ENCODE measurements around the gene GATAD2A. TPM values are rescaled to one million over a fixed set of nuclear protein-coding genes. Genes with fewer than 3 reads are reported as not detected.
"Not testable (repeated sequence)": the region's sequence is repeated elsewhere in the genome, so short reads cannot be mapped to it uniquely, and the experiment has no call there.

GATAD2A gene
- total RNA-seq, 3 donors from 2014 or later: 89.3 to 117 (median 107) TPM

GRCh38 chr19:19448238-19448544 is 42.7 kb downstream of the GATAD2A start:
- Histone ChIP-seq H3K36me3 (ENCODE audit: low read depth) (no peaks in the 10 kb centered on the region), H3K4me1 (ENCODE audit: low read depth) (peaks cover 42% of the 10 kb centered on the region), H3K4me3 (no peak overlapping the region), H3K9me3 (no peaks in the 10 kb centered on the region)
- peak in 1 of 3 donors; percentile 20 for DNase-seq
- ATAC-seq: no peak
- TF ChIP-seq, protein P1, sequence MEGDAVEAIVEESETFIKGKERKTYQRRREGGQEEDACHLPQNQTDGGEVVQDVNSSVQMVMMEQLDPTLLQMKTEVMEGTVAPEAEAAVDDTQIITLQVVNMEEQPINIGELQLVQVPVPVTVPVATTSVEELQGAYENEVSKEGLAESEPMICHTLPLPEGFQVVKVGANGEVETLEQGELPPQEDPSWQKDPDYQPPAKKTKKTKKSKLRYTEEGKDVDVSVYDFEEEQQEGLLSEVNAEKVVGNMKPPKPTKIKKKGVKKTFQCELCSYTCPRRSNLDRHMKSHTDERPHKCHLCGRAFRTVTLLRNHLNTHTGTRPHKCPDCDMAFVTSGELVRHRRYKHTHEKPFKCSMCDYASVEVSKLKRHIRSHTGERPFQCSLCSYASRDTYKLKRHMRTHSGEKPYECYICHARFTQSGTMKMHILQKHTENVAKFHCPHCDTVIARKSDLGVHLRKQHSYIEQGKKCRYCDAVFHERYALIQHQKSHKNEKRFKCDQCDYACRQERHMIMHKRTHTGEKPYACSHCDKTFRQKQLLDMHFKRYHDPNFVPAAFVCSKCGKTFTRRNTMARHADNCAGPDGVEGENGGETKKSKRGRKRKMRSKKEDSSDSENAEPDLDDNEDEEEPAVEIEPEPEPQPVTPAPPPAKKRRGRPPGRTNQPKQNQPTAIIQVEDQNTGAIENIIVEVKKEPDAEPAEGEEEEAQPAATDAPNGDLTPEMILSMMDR (IDR thresholded peaks at IDR 0.05): no peak
- intact Hi-C loops (cut with DNase I, micrococcal nuclease): no loop called here

DNA sequence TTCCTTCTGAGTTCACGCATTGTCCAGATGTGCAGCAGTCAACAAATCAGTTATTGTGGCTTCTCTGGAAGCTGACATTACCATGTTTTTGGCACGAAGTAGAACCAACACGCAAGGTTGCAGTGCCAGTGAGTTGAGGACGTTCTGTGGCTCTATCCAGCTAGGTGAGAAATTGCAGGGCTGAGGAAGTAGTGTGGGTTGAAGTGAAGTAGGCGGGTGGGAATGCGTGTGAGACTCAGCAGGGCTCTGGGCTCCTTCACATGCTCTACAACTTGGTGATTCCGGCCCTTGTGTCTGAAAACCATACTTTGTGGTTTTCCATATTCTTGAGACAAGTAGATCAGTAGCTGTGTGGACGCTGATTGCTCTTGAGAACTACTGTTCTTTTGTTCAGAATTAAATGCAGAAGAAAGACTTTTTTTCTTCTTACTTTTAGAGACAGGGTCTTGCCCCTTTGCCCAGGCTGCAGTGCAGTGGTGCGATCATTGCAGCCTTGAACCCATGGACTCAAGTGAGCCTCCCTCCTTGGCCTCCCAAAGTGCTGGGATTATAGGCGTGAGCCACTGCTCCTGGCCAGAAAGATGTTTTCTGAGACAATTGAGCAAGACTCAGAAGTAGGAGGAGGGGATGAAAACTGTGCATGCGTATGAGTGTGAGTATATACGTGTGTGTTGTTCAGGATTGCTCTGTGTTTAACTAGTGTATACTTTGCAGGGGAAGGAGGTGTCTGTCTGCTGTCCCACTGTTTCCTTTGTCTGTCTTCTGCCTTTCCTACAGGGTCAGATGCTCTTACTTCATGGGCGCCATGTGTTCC is 46.2 kb downstream of the GATAD2A start:
- ATAC-seq: peak; percentile 5

DNA sequence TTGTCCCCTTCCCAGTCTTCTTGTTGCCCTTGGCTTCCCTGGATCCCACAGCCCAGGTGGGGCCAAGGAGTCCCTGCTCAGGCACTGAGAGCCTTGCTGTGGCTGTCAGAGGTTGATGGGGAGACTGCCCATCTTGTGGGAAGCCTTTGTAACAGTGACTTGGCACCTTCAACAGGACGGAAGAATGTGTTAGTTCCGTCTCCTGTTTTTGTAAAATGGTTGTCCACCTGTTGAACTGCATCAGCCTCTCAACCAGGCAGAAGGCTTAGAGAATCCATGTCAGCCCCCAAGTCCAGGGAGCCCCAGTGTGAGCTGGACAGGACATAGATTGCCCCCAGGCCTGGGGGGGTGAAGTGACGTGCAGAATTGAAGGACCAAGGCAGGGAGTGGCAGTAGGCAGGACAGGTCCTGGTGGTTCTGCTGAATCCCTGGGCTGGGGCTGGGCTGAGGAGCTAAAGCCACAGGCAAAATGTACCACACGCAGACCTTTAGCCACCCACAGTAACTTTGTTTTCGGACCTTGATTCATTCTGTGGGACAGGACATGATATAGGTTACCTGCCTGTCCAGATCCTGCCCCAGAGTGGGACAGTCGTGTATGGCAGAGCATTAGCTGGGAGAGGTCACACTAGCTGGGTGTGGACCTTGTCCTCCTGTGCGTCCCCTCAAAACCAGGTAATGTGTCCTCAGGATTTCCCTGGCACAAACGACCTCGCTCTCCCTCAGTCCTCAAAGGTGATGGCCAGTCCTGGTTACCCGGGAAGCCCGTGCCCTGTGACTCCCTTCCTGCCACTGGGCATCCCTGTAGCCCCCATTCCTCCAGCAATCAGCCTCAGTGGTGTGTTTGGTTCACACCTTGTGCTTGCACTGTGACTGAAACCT is 47.0 kb downstream of the GATAD2A start:
- TF ChIP-seq, protein P1 (IDR thresholded peaks at IDR 0.05): no peak
- no peaks in the 10 kb centered on the region for H3K9me3 ChIP-seq
- H3K4me1 ChIP-seq (ENCODE audit: low read depth): peaks cover 30% of the 10 kb centered on the region
- H3K36me3 ChIP-seq (ENCODE audit: low read depth): no peaks in the 10 kb centered on the region
- intact Hi-C loops (cut with DNase I, micrococcal nuclease): no loop called here
- H3K4me3 ChIP-seq: no peak overlapping the region
- ATAC-seq (peak; percentile 73), DNase-seq (peak in 2 of 3 donors; percentile 35 to 55)

More for the DNA sequence above, 46.2 kb downstream of the GATAD2A start:
- Histone ChIP-seq H3K4me1 (ENCODE audit: low read depth) (peaks cover 30% of the 10 kb centered on the region), H3K4me3 (no peak overlapping the region), H3K36me3 (ENCODE audit: low read depth) (no peaks in the 10 kb centered on the region), H3K9me3 (no peaks in the 10 kb centered on the region)
- intact Hi-C loops (cut with DNase I, micrococcal nuclease): no loop called here
- peak in 1 of 3 donors; percentile 22 for DNase-seq
- TF ChIP-seq, protein P1 (IDR thresholded peaks at IDR 0.05): no peak

DNA sequence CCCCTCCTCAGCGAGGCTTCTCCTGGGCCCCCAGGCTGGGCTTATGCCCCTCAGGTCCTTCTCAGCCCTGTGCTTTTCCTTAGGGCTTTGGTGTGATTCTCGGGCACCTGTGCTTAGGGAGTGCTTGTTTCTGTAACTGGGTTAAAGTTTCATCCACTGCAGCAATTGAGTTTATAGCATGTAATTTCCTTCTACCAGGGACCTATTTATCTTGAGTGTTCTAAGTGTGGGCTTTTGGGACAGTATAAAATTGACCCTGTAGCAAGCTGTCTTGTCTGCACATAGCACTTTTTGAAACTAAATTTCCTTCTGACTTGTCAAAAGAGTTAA is 47.6 kb downstream of the GATAD2A start:
- TF ChIP-seq, protein P1 (IDR thresholded peaks at IDR 0.05): no peak
- H3K4me3 ChIP-seq: no peak overlapping the region

GRCh38 chr19:19455166-19455919 is 49.9 kb downstream of the GATAD2A start:
- H3K4me3 ChIP-seq; H3K36me3 ChIP-seq (ENCODE audit: low read depth); H3K9me3 ChIP-seq; intact Hi-C loops (cut with DNase I, micrococcal nuclease); ATAC-seq: not testable (repeated sequence)
- DNase-seq: peak in 2 of 3 donors; percentile 23 to 34
- peaks cover 57% of the 10 kb centered on the region for H3K4me1 ChIP-seq (ENCODE audit: low read depth)

More for the DNA sequence above, 47.6 kb downstream of the GATAD2A start:
- H3K36me3 ChIP-seq (ENCODE audit: low read depth): no peaks in the 10 kb centered on the region
- intact Hi-C loops (cut with DNase I, micrococcal nuclease): no loop called here
- H3K9me3 ChIP-seq: no peaks in the 10 kb centered on the region
- peaks cover 36% of the 10 kb centered on the region for H3K4me1 ChIP-seq (ENCODE audit: low read depth)
- DNase-seq (peak in 2 of 3 donors; percentile 31 to 32), ATAC-seq (peak; percentile 85)

Measured in mucosa of descending colon (tissue), 3 donors.